ENCODE measurements around the gene EFNA5. TPM values are rescaled to one million over a fixed set of nuclear protein-coding genes. Genes with fewer than 3 reads are reported as not detected.
A peak's percentile ranks its signal among the peaks of the same experiment; 100 is the strongest.

The EFNA5 gene
- total RNA-seq, 2 experiments from 2014 or later, result not detected

DNA sequence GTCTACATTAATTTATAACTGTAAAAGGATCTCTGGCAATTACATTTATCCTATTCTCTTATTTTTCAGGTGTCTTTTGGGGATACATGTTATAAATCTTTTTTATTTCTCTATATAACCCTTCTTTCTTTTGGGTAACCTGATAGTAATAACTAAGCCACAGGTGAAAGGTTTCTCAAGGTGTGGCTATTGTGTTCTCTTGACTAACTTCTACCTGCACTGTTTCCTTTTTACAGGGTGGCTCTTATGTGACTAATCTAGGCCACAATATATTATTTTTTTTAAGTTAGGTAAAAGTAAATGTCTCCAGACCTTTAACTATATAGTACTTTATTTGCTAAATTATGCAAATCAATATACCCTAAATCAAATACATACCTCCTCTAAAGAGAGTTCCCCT lies 193.2 kb downstream of the EFNA5 start:
- H3K27ac Mint-ChIP-seq, result no peak overlapping the region
- peaks cover 18% of the 10 kb centered on the region for H3K4me1 Mint-ChIP-seq
- ChIA-PET CTCF (interaction anchor here (1.5 kb wide), 1 partner anchor 94 kb away, joined by 5 read pairs; no protein-coding TSS in a partner anchor), POLR2A (interaction anchor here (1.2 to 1.3 kb wide), 2 partner anchors 11 to 90 kb away, joined by 3 to 4 read pairs; no protein-coding TSS in a partner anchor)
- no peak overlapping the region for H3K4me3 Mint-ChIP-seq
- H3K36me3 Mint-ChIP-seq (ENCODE audit: low read depth), result no peaks in the 10 kb centered on the region
- no peaks in the 10 kb centered on the region for H3K27me3 Mint-ChIP-seq
- DNase-seq, result no peak
- H3K9me3 Mint-ChIP-seq, result no peaks in the 10 kb centered on the region

DNA sequence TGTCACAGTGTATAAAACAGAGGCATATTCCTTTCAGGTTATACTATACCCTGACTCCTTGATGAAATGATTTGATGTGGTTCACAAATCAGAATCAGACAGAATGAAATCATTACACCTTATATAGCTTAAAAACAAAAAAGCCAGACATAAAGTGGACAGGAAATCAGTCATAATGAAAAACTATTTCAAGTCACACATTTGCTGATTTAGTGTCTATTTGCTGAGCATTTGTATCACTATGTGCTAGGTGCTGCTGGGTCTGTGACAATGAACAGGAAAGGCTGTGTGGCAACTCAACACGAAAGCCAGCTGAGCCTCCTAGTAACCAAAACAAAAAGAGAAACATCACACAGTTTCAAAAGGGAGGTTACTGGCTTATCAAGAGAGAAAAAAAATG lies 194.0 kb downstream of the EFNA5 start:
- Mint-ChIP-seq H3K9me3 (no peaks in the 10 kb centered on the region), H3K27ac (peak overlapping the region; percentile 44), H3K4me1 (peaks cover 18% of the 10 kb centered on the region), H3K27me3 (no peaks in the 10 kb centered on the region), H3K36me3 (ENCODE audit: low read depth) (no peaks in the 10 kb centered on the region), H3K4me3 (no peak overlapping the region)
- POLR2A ChIA-PET, result interaction anchor here (0.7 to 1.3 kb wide), 4 partner anchors 11 to 89 kb away, joined by 3 to 4 read pairs (median 3); no protein-coding TSS in a partner anchor
- DNase-seq, result peak; percentile 53
- CTCF ChIA-PET, result interaction anchor here (0.9 to 1.5 kb wide), 2 partner anchors 8 to 95 kb away, joined by 3 to 5 read pairs; no protein-coding TSS in a partner anchor

DNA sequence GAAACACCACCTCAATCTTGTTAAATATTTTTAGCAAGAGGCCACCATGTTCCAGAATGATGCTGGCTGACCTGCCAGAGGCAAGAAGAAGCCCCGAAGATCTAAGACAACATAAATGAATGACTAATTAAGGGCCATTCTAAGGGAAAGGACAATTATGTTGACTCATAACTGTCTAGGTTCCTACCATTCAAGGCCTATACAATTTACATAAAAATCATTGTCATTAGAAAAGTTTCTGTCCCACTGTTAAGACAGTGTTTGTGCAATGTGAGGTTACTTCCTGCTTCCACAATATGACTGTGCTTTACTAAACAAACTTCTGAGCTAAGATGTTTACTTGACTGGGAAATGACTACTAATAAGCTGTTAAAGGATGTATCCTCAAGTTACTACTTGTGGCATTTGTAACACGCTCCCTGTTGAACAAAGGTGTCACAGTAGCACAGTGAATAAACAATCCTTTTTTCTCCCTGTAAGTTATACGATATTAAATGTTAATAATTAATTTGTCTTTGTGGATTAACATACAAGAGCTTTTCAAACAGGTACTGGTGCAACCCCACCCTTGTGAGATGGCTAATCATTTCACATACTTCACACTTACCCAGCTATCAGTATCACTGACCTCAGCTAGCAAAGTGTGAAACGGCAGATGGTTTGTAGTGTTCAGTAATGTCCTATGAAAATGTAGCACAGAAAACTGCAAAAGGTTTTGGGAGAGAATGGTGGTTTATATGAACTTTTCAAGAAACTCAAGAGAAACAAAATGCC lies 195.8 kb downstream of the EFNA5 start:
- Mint-ChIP-seq H3K4me1 (peaks cover 18% of the 10 kb centered on the region), H3K4me3 (no peak overlapping the region), H3K9me3 (no peaks in the 10 kb centered on the region), H3K27ac (no peak overlapping the region), H3K27me3 (peaks cover 6% of the 10 kb centered on the region), H3K36me3 (ENCODE audit: low read depth) (no peaks in the 10 kb centered on the region)
- ChIA-PET POLR2A (no interaction called here), CTCF (interaction anchor here (0.8 kb wide), 1 partner anchor 97 kb away, joined by 3 read pairs; no protein-coding TSS in a partner anchor)
- no peak for DNase-seq

DNA sequence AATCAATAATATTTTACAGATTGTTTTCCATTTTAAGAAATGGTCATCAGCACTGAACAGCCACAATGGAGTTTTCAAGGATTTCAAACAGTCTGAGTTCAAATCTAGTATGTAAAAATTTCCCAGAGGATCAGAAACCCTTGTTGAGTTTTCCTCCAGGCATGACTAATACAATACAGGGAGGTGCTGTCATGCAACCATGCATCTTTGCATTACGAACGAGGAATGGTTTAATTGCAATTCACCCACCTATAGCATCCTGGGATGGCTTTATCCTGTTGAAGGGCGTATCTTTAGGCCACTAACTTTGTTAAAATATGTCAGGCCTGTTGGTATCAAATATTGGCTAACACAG lies 196.4 kb downstream of the EFNA5 start:
- Mint-ChIP-seq H3K4me3 (no peak overlapping the region), H3K27ac (no peak overlapping the region), H3K4me1 (peaks cover 21% of the 10 kb centered on the region), H3K36me3 (ENCODE audit: low read depth) (no peaks in the 10 kb centered on the region), H3K27me3 (peaks cover 6% of the 10 kb centered on the region), H3K9me3 (no peaks in the 10 kb centered on the region)
- POLR2A ChIA-PET, result no interaction called here
- CTCF ChIA-PET, result interaction anchor here (0.8 kb wide), 1 partner anchor 97 kb away, joined by 3 read pairs; no protein-coding TSS in a partner anchor
- no peak for DNase-seq

DNA sequence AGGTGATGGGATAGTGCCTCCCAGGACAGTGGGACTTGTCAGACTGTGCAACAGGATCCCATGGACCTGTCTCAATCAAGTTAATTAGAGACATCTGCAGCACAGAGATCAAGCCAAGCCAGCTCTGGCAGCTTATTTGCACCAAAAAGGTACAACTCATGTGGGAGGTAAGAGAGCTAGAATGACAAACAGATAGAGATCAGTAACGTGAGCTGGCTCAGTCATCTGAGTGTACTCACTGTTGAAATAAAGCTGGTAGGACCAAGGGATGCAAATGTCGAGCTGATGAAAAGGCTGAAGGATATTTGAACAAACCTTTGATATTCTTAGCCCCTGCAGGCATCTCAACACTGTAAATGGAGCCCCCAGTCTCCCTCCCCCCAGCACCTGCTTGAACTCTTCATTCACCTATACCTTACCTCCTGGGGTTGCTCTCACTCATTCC lies 198.1 kb downstream of the EFNA5 start:
- peaks cover 22% of the 10 kb centered on the region for H3K4me1 Mint-ChIP-seq
- ChIA-PET POLR2A (no interaction called here), CTCF (no interaction called here)
- H3K27ac Mint-ChIP-seq, result no peak overlapping the region
- H3K27me3 Mint-ChIP-seq, result peaks cover 6% of the 10 kb centered on the region
- no peak overlapping the region for H3K4me3 Mint-ChIP-seq
- DNase-seq, result no peak
- H3K36me3 Mint-ChIP-seq (ENCODE audit: low read depth), result no peaks in the 10 kb centered on the region
- H3K9me3 Mint-ChIP-seq, result no peaks in the 10 kb centered on the region

DNA sequence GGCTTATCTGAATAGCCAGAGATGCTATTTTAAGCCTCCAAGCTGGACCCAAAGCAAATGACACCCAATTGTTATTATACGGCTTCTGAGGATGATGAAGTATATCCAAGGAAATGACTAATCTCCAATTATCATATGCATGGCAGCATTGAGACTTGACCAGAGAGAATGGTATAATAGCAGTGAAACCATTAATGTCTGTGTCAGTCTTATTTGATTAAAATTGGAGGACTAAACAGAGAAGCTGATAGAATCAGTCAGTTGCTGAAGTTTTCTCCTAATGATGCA lies 200.5 kb downstream of the EFNA5 start:
- no peaks in the 10 kb centered on the region for H3K9me3 Mint-ChIP-seq
- no peak overlapping the region for H3K27ac Mint-ChIP-seq
- H3K4me1 Mint-ChIP-seq, result peaks cover 8% of the 10 kb centered on the region
- ChIA-PET POLR2A (no interaction called here), CTCF (no interaction called here)
- H3K27me3 Mint-ChIP-seq, result peaks cover 6% of the 10 kb centered on the region
- H3K36me3 Mint-ChIP-seq (ENCODE audit: low read depth), result no peaks in the 10 kb centered on the region
- no peak for DNase-seq
- no peak overlapping the region for H3K4me3 Mint-ChIP-seq

DNA sequence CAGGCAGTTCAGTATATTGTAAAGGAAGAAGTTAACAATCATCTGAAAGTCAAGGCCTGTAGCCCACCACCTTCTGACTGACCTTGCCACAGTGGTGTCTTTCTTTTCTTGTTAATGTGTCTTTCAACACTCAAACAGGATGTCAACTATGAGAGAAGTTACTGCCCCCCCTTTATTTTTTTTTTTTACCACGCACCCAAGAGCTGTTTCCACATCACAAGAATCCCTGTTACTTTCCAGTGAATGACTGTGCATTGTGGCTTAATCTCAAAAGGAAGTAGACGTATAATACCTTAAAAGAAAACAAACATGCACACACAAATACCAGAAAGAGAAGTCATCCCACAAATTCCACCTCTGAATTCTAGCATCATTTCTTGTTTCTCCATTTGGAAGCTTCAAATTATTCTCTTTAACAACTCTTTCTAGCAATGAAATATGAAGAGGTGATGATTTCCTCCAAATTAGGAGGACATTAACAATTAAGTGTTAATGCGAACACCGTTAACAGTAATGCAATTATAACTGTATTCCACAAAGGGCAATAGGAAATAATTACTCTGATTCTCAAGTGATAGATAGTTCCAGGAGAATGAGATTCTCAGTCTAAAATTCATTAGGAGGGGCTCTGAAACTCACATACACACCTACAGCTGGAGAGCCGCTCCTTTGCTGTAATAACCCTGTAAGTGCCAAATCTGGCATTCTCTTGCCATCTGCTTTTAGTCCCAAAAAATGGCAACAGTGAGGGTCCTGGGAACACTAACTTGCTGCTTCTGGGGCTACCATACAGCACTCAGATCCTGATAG lies 201.0 kb downstream of the EFNA5 start:
- Mint-ChIP-seq H3K27ac (no peak overlapping the region), H3K36me3 (ENCODE audit: low read depth) (no peaks in the 10 kb centered on the region), H3K9me3 (no peaks in the 10 kb centered on the region), H3K27me3 (peaks cover 6% of the 10 kb centered on the region), H3K4me1 (peaks cover 6% of the 10 kb centered on the region), H3K4me3 (no peak overlapping the region)
- DNase-seq, result no peak
- ChIA-PET POLR2A (no interaction called here), CTCF (no interaction called here)

DNA sequence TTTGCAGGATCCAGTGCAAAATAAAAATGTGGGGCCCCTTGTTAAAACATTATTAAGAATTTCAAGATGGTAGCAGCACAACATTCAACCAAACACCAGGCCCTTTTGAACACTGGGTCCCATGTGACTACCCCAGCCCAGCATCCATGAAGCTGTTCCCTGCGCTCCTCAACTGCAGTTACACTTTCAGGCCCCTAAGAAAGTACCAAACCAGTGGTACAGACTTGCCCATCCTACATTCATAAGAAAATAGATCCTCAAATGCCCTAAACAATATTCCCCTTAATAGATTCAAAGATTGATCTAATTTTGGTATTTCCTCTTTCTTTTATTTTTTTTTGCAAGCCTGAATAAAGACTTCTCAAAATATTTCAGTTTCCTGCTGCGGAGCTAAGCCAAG lies 201.7 kb downstream of the EFNA5 start:
- no peak for DNase-seq
- no peak overlapping the region for H3K4me3 Mint-ChIP-seq

DNA sequence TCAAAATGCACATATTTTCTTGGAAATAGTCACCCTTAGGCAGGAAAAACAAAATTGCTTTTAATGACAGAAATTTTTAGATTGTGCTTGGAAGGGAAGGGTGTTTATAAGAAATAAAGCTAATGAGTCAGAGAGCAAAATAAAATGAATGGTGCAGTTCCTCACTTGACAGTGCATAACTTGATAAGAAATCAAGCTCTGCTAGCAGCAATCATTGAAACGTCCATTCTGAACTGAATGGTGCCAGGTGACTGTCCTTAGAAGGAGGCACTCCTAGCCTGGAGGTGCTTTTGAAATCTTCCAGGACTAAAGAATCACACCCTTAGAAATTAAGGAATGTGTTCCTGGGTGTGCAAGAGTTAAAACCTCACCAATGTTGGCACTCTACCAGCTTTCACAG lies 202.5 kb downstream of the EFNA5 start:
- no peak for DNase-seq
- H3K27me3 Mint-ChIP-seq, result peaks cover 6% of the 10 kb centered on the region
- H3K36me3 Mint-ChIP-seq (ENCODE audit: low read depth), result no peaks in the 10 kb centered on the region
- no peaks in the 10 kb centered on the region for H3K9me3 Mint-ChIP-seq
- no peak overlapping the region for H3K4me3 Mint-ChIP-seq
- ChIA-PET POLR2A (no interaction called here), CTCF (interaction anchor here (0.8 kb wide), 1 partner anchor 8 kb away, joined by 3 read pairs; no protein-coding TSS in a partner anchor)
- H3K4me1 Mint-ChIP-seq, result peaks cover 5% of the 10 kb centered on the region
- no peak overlapping the region for H3K27ac Mint-ChIP-seq

More for the DNA sequence above, 201.7 kb downstream of the EFNA5 start:
- no peaks in the 10 kb centered on the region for H3K9me3 Mint-ChIP-seq
- ChIA-PET POLR2A (no interaction called here), CTCF (interaction anchor here (0.8 kb wide), 1 partner anchor 7 kb away, joined by 3 read pairs; no protein-coding TSS in a partner anchor)
- no peaks in the 10 kb centered on the region for H3K36me3 Mint-ChIP-seq (ENCODE audit: low read depth)
- H3K27me3 Mint-ChIP-seq, result peaks cover 6% of the 10 kb centered on the region
- H3K27ac Mint-ChIP-seq, result no peak overlapping the region
- peaks cover 5% of the 10 kb centered on the region for H3K4me1 Mint-ChIP-seq

DNA sequence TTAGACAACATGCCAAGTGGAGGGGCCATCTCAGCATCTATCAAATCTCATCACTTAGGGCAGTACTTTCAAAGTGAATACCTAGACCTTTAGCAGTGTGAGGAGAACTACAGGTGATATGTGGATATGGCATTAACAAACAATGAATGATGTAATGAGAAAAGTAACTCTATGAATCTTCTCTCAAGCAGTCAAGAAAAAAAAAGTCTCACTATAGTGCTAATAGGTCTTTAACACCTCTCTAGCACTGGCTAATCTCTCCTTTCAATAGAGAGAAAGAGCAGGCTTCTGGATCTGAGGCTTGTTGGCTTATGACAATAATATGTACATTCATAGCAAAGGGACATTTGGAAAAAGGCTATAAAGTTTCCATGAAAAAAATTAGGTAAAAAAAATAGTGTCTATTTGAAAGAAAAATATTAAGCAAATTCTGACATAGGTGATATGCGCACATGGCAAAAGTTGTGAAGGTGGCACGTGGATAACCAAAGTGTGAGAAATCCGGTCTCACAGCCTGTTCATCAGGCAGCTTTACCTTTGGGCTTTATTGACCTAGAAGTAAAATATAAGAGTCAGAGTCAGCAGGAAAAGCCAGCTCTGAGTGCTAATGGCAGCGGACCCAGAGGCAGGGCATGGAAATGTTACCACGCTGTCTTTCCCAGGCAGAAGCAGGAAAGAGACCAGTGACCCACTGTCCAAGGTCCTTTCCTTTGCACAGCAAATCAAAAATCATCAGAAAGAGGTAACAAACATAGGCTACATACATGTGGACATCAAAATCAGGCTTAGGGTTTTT lies 203.4 kb downstream of the EFNA5 start:
- no peak for DNase-seq
- POLR2A ChIA-PET, result no interaction called here
- CTCF ChIA-PET, result no interaction called here
- peaks cover 6% of the 10 kb centered on the region for H3K27me3 Mint-ChIP-seq
- H3K4me3 Mint-ChIP-seq, result no peak overlapping the region
- H3K4me1 Mint-ChIP-seq, result peaks cover 5% of the 10 kb centered on the region
- no peaks in the 10 kb centered on the region for H3K36me3 Mint-ChIP-seq (ENCODE audit: low read depth)
- no peak overlapping the region for H3K27ac Mint-ChIP-seq
- no peaks in the 10 kb centered on the region for H3K9me3 Mint-ChIP-seq

DNA sequence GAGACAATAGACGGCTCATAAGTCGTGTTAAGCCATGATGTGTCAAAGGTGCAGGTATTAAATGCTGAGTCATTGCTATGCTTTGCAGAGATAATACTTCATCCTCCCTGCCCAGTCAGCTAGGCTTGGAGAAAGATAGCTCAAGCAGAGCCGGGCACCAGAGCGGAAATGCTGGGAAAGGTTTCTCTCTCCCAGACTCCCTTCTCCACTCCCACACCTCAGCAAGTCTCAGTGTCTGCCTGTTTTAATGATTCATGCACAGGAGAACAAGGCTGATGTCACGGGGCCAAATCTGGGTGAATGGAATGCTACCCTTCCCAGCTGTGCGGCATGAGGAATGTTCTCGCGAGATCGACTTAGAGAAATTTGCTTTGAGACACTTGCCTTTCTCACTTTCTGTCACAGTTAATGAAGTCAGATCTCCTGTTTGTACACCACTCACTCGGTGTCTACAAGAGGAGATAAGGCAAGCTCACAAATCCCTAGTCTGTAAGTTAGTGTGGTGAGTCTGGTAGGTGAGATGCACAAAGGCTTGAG lies 204.4 kb downstream of the EFNA5 start:
- H3K36me3 Mint-ChIP-seq (ENCODE audit: low read depth), result no peaks in the 10 kb centered on the region
- H3K9me3 Mint-ChIP-seq, result no peaks in the 10 kb centered on the region
- no peak for DNase-seq
- H3K27ac Mint-ChIP-seq, result no peak overlapping the region
- H3K4me1 Mint-ChIP-seq, result peaks cover 5% of the 10 kb centered on the region
- peaks cover 7% of the 10 kb centered on the region for H3K27me3 Mint-ChIP-seq
- ChIA-PET POLR2A (no interaction called here), CTCF (interaction anchor here (0.6 kb wide), 1 partner anchor 36 kb away, joined by 3 read pairs; no protein-coding TSS in a partner anchor)
- H3K4me3 Mint-ChIP-seq, result no peak overlapping the region

DNA sequence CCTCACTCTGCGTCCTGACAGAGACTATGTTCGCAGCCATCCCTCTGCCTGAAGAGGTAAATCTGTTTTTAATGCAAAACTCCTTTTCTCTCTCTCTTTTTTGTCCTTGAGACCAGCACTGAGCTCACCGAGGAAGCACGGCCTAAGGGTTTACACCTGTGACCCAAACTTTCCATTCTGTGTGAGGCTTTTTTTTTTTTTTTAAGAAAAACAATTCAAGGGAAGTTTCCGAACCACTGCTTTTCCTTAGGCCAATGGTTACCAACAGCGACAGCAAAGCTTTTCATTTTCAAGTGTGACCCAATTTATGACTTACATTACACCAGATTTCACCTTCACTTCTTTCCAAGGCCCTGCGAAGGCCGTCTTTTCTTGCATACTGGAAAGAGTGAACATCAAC lies 205.9 kb downstream of the EFNA5 start:
- H3K27ac Mint-ChIP-seq, result no peak overlapping the region
- no peak overlapping the region for H3K4me3 Mint-ChIP-seq
- POLR2A ChIA-PET, result no interaction called here
- no peak for DNase-seq
- CTCF ChIA-PET, result no interaction called here
- H3K4me1 Mint-ChIP-seq, result peaks cover 5% of the 10 kb centered on the region
- no peaks in the 10 kb centered on the region for H3K9me3 Mint-ChIP-seq
- peaks cover 2% of the 10 kb centered on the region for H3K27me3 Mint-ChIP-seq
- no peaks in the 10 kb centered on the region for H3K36me3 Mint-ChIP-seq (ENCODE audit: low read depth)

DNA sequence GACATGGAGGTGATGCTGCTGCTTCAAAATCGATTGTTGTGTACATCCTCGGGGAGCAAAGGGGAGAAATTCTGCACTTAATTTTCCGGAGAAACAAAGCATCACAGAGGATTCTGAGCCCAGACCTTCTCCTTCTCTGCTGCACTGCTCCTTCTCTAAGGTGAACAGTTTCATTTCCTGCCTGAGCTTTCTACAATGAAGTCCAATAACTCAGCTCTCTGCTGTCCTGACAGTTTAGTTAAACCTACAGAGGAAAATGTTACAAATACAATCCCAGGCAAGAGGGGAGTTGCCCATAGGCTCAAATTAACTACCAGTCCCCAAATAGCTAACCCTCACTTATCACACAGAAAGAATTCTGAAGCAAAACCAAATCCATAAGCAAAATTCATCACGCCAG lies 206.3 kb downstream of the EFNA5 start:
- Mint-ChIP-seq H3K27ac (no peak overlapping the region), H3K36me3 (ENCODE audit: low read depth) (no peaks in the 10 kb centered on the region), H3K4me3 (no peak overlapping the region), H3K9me3 (no peaks in the 10 kb centered on the region), H3K27me3 (peaks cover 3% of the 10 kb centered on the region), H3K4me1 (peaks cover 3% of the 10 kb centered on the region)
- POLR2A ChIA-PET, result no interaction called here
- CTCF ChIA-PET, result no interaction called here
- no peak for DNase-seq
